ENCODE results near the gene CNOT4.
"Not testable (repeated sequence)": the region's sequence is repeated elsewhere in the genome, so short reads cannot be mapped to it uniquely, and the experiment has no call there.

Gene CNOT4

DNA sequence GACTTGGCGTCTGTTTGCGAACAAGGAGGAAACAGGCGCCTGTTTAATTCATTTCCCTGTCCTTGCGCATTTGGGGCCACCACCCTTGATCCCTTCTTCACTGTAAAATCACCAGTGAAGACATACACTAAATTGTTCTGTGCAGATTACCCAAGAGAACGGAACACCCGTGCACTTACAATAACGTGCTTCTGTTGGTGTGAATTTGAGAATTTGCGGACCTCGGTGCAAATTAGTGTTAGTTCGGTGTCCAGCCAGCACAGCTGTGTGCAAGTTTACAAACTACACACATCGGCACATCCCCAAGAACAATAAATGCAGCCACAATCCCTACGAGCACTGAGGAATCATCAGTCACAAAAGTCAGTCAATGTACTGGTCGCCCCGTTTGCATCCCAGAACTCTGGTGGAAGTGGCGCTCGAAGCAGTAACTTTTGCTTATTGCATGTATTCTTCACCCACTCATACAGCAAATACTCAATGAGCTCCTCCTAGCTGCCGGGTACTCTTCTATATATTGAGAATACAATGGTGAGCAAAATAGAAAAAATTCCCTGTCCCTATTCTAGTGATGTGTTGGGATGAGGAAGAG, 786 bp upstream of the CNOT4 start:
- no peak for DNase-seq

DNA sequence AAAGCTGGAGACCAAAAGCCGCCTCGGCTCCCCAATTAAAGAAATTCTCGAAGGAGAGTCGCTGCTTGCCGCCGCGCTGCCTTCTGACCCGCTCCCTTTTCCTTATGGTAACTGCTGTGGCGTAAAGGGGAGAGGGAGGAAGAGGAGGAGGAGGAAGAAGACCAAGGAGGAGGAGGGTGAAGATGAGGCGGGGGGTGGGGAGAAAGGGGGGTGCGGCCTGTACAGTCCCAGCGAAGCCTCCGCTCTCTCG, 388 bp downstream of the CNOT4 start:
- DNase-seq, result no peak

DNA sequence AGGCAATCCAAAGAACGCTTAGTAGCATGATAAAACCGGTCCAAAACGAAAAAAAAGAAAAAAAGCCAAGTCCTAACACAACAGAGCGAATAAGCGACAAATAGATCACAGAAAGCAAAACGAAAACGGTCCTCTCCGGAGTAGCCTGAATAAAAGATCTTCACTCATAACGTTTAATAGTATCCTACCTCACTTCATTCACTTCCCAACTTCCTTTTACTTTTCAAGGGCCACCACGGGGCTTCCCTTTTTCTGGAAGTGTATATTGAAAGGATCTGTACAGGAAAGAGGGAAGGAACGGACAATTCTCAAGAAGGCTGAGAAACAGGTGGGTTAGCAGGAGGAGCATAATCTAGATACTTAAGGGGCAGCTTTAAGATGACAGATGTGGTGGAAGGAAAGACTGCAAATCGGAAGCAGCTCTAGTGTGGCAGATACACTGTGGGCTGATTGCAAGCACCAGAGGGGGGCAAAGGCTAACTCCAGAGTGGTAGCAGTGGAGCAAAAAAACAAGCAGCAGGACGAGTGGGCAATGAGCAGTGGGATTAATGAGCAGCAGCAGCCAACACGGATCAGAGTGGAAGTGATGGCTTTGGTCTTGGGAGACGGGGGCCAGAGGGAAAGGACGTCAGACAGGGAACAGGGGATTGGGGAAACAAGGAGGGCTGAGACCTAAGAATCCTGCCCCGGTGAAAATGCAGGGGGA, 866 bp downstream of the CNOT4 start:
- DNase-seq, result no peak

DNA sequence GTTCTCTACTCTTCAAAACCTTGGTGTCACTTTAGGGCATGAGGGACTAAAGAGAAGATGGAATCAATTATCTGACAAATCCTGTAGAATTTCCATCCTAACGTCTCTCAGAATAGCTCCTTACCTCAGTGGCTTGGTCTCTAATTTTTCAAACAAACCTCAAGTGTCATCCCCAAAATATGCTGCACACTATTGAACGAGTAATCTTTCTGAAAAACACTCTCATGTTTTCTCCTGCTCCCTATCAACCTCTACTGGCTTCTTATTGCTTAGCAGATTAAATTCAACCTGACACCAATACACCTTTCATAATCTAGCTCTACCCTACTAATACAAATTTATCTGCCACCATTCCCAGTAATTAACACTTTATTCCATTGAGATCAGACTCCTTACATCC, 8.5 kb downstream of the CNOT4 start:
- DNase-seq, result no peak

DNA sequence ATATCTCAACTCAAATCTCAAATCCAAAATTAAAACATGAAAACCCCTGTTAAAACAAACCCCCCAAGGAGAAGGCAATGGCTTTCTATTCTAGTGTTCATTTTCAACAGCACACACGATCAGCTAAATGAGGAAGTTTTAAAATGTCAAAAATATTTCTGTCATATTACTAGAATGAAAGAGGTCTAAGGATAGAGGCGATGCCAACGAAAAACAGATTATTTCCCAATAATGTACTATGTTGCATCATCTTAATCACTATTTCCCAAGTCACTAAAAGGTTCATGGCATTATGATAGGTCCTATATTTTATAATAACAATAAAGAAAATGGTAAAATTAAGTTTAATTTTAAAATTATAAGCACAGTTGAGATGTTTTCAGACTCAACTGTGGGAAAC, 10.1 kb downstream of the CNOT4 start:
- no peak for DNase-seq

DNA sequence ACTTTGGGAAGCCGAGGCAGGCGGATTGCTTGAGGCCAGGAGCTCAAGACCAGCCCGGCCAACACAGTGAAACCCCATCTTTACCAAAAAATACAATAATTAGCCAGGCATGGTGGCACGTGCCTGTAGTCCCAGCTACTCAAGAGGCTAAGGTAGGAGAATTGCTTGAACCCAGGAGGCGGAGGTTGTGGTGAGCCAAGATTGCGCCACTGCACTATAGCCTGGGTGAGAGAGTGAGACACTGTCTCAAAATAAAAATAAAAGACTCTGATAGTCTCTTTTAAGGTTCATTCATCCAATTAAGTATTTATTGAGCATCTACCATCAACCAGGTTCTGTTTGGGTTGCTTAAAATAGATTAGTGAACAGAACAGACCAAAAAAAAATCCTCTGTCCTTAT, 12.7 kb downstream of the CNOT4 start:
- DNase-seq, result not testable (repeated sequence)

DNA sequence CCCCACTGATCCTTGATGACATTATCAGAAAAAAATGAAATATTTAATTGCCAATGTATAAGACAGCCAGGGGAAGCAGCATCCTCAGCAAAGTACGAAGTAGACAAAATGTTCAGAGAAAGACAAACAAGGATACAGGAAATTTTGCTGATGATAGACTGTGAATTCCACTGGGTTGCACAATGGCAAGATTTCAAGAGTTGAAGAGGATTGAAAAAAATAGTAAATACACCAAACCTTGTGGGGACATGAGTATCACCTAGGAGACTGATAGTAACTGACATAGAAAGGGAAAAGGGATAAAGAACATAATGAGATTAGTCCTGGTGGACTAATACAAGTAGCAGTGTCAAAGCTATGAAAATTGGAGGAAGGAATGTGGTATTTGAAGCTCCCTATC, 16.5 kb downstream of the CNOT4 start:
- no peak for DNase-seq

DNA sequence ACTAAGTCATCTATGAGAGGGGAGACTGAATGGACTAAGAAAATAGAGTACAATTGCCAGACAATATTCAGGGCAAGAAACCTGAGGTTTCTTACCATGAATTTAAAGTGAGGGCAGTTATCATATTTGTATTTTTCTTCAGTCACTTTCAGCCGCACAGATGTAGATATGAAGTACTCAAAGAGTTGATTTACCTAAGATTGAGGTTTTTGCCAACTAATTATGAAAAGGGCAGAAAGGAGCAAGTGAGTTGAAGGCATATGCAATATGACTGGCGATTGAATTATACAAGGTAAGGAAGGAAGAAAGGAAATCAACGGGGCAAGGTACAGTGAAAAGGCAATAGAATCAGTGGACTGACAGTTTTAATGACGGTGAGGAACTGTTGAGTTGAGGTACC, 17.8 kb downstream of the CNOT4 start:
- no peak for DNase-seq

DNA sequence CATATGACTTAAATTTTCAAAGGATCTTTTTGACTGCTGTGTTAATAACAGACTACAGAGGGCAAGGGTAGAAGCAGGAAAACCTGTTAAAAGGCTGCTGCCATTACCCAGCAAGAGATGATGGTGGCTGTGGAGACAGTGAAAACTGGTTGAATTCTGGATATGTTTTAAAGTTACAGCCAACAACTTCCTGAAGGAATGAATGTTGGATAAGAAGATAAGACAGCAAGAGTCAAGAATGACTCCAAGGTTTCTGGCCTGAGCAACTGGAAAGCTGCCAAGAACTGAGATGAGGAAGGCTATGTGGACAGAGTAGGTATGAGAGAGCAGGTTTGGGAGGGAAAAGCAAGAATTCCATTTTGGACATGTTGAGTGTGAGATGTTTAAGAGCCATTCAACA, 19.1 kb downstream of the CNOT4 start:
- DNase-seq, result no peak

DNA sequence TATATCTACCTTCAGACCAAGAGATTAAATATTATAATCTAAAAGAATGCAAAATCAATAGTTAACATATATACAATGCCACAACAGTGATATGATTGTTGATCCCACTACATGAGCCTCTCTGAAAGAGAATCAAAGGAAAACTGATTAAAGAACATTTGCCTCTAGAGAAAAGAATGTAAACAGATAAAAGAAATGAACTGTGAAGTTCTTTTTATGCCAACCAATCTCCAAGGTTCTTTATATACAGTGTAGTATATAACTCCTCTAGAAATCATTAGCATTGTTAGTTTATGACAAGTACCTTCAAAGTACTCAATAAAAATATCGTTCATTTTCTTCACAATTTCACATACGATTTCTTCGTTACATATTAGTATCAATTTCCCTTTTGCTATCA, 20.1 kb downstream of the CNOT4 start:
- no peak for DNase-seq

DNA sequence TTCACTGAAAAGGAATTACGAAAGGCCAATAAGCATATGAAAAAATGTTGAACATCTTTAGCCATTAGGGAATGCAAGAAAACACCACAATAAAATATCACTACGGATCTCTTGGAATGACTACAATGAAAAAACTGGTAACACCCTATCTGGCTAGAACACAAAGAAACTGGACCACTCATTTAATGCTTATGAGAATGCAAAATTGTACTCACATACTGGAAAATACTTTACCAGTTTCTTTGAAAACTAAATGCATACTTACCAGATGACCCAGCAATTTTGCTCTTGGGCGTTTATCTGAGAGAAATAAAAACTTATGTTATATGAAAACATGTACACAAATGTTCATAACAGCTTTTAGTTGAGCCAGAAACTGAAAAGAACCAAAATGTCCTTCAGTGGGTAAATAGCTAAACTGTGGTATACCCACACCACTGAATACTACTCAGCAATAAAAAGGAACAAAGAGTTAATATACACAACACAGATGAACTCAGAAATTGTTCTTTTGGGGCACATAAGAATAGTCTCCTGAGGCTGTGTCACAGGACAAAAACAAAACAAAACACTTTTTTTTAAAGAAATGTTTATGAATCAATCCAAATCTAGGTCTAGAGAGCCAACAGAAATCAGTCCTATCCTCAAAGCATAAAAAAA, 23.5 kb downstream of the CNOT4 start:
- DNase-seq, result no peak

DNA sequence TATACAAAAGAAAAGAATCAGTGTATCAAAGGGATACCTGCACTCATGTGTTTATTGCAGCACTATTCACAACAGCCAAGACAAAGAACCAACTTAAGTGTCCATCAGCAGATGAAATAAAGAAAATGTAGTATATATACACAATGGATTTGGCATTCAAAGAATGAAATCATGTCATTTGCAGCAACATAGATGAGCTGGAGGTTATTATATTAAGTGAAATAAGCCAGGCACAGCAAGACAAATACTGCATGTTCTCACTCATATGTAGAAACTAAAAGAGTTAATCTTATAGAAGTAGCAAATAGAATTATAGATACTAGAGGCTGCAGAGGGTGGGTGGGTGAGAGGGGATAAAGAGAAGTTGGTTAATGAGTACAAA, 28.3 kb downstream of the CNOT4 start:
- no peak for DNase-seq

DNA sequence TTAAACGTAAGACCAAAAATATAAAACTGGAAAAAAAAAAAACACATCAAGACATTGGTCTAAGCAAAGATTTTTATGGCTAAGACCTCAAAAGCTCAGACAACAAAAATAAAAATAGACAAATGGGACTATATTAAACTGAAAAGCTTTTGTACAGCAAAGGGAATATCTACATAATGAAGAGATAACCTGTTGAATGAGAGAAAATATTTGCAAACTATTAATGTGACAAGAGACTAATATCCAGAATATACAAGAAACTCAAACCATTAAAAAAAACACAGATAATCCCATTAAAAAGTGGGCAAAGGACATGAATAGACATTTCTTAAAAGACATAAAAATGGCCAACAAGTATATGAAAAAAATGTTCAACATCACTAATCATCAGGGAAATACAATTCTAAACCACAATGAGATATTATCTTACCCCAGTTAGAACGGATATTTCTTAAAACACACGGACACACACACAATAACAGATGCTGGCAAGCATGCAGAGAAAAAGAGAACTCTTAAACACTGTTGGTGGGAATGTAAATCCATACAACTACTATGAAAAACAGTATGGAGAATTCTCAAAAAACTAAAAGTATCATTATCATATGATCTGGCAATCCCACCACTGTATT, 28.8 kb downstream of the CNOT4 start:
- no peak for DNase-seq

DNA sequence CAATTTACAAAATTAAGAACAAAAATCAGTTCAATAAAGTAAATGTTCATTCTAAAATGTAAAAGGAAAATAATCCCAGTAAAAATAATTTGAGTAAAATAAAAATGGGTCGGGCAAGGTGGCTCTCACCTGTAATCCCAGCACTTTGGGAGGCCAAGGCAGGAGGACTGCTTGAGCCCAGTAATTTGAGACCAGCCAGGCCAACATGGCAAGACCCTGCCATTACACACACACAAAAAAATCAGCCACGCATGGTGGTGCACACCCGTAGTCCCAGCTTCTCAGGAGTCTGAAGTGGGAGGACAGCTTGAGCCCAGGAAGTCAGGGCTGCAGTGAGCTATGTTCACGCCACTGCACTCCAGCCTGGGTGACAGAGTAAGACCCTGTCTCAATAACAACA, 34.4 kb downstream of the CNOT4 start:
- no peak for DNase-seq

DNA sequence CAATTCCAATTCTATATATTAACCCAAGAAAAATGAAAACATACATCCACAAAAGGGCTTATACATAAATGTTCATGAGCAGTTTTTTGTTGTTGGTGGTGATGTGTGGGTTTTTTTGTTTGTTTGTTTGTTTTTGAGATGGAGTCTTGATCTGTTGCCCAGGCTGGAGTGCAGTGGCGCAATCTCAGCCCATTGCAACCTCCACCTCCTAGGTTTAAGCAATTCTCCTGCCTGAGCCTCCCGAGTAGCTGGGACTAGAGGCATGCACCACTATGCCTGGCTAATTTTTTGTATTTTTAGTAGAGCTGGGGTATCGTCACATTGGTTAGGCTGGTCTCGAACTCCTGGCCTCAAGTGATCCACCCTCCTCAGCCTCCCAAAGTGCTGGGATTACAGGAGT, 40.2 kb downstream of the CNOT4 start:
- DNase-seq, result not testable (repeated sequence)

DNA sequence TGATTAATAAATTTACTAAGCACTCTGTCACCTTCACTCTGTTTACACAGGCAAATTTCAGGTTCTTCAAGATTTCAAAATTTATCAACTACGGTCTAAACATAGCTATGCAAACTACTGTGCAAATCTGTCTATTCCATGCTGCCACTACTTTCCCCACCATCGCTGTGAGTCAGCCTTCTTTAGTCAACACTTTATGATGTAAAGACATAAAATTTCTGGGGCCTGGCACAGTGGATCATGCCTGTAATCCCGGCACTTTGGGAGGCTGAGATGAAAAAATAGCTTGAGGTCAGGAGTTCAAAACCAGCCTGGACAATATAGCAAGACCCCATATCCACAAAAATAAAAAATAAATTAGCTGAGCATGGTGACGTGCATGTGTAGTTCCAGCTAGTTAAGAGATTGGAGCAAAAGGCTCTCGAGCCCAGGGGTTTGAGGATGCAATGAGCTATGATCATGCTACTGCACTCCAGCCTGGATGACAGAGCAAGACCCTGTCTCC, 42.6 kb downstream of the CNOT4 start:
- DNase-seq, result no peak

DNA sequence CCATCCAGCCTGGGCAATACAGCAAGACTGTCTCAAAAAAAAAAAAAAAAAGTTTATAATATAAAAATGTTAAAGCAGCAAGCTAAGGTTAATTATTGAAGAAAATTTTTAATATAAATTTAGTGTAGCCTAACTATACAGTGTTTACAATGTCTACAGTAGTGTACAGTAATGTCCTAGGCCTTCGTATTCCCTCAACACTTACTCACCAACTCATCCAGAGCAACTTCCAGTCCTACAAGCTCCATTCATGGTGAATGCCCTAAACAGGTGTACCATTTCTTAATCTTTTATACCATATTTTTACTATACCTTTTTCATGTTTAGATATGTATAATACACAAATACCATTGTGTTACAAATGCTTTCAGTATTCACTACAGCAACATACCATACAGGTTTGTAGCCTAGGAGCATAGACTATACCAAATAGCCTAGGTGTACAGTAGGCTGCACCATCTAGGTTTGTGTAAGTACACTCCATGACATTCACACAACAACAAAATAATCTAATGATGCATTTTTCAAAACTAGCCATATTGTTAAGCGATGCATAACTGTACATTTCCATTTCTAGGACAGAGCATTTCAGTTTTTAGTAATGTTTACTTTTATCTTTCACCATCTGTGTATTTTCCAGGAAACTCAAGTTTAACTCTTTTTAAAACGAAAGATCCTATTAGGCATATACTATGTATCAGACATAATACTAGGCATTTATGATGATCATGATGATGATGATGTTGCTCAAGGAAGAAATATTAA, 43.3 kb downstream of the CNOT4 start:
- no peak for DNase-seq

DNA sequence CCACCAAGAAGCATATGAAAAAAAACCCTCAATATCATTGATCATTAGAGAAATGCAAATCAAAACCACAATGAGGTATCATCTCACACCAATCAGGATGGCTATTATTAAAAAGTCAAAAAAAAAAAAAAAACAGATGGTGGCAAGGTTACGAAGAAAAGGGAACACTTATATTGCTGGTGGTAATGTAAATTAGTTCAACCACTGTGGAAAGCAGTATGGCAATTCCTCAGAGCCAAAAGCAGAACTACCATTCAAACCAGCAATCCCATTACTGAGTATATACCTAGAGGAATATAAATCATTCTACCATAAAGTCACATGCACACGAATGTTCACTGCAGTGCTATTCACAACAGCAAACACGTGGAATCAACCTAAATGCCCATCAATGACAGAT, 46.0 kb downstream of the CNOT4 start:
- no peak for DNase-seq

DNA sequence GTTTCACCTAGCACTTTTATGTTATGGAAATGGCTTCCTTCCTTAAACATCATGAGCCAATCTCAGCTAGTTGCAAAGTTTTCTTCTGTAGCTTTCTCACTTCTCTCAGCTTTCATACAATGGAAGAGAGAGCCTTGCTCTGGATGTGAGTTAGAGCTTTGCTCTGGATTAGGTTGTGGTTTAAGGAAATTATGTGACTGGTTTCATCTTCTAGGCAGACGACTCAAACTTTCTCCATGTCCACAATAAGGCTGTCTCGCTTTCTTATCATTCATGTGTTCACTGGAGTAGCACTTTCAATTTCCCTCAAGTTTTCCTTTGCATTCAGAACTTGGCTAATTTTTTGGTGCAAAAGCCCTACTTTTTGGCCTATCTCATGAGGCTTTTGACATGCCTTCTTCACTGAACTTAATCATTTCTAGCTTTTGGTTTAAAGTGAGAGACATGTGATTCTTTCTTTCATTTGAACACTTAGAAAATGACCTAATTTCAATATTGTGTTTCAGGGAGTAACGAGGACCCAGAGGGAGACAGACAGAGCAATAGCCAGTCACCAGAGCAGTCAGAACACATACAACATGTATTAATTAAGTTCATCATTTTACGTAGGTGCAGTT, 49.8 kb downstream of the CNOT4 start:
- no peak for DNase-seq

DNA sequence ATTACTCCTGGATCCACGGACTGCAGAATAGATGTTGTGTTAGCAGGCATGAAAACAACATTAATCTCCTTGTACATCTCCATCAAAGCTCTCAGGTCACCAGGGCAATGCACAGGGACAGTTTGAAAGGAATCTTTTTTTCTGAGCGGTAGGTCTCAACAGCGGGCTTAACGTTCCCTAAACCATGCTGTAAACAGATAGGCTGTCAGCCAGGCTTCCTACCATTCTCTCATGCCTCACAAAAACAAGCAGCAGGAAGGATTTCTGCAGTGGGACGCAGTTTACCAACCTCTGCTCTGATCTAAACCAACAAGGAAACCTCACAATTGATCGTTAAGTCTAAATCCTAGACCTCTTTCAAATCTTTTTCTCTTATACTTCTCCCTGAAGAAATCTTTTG, 50.8 kb downstream of the CNOT4 start:
- no peak for DNase-seq

DNA sequence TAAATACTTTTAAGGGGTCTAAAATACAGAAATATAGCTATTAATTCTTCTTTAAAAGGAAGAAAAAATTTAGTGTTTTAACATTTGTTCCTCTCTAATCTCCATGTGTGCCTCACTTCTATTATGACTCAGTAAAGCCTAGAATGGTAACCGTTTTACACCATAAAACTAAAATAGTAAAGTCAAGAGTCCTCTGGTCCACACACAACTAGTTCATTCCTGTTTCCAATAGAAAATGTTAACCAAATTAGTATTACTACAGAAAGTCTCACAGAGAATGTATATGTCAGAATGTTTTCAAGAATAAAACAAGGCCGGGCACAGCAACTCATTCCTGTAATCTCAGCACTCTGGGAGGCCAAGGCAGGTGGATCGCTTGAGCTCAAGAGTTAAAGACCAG, 55.8 kb downstream of the CNOT4 start:
- no peak for DNase-seq

DNA sequence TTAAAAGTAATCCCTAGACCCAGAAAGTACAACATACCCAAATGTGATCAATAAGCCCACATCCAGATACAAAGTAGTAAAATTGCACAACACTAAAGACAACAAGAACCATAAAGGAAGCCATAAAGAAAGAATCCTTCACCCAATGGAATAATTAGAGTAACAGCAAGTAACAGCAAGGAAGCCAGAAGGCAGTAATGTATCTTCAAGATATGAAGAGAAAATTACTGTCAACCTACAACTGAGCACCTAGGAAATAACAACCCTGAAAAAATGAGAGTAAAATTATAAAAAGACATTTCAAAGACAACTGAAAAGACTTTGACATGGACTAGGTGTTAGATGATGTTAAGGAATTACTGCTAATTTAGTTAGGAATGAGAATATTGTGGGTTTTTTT, 60.5 kb downstream of the CNOT4 start:
- no peak for DNase-seq

DNA sequence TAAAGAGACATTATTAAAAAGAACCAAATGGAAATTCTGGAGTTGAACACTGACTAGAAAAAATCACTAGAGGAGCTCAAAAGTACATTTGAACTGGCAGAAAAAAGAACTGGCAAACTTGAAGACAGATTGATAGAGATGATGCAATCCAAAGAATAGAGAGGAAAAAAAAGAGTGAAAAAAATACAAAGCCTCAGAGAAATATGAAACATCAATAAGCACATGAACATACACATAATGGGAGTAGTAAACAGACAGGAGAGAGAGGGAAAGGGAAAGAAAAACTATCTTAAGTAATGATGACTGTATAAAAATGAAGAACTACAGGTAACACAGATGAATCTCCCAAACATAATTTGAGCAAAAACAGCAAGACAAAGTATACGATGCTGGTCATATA, 61.1 kb downstream of the CNOT4 start:
- DNase-seq, result no peak

Data from cerebellar nuclear complex (tissue), 1 donor.